Measurements from ENCODE around the gene USP53.
"Not testable (repeated sequence)": the region's sequence is repeated elsewhere in the genome, so short reads cannot be mapped to it uniquely, and the experiment has no call there.

The USP53 gene

DNA sequence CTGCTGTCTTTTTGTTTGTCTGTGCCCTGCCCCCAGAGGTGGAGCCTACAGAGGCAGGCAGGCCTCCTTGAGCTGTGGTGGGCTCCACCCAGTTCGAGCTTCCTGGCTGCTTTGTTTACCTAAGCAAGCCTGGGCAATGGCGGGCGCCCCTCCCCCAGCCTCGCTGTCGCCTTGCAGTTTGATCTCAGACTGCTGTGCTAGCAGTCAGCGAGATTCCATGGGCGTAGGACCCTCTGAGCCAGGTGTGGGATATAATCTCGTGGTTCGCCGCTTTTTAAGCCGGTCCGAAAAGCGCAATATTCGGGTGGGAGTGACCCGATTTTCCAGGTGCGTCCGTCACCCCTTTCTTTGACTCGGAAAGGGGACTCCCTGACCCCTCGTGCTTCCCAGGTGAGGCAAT lies 67.0 kb downstream of the USP53 start:
- DNase-seq, result not testable (repeated sequence)

DNA sequence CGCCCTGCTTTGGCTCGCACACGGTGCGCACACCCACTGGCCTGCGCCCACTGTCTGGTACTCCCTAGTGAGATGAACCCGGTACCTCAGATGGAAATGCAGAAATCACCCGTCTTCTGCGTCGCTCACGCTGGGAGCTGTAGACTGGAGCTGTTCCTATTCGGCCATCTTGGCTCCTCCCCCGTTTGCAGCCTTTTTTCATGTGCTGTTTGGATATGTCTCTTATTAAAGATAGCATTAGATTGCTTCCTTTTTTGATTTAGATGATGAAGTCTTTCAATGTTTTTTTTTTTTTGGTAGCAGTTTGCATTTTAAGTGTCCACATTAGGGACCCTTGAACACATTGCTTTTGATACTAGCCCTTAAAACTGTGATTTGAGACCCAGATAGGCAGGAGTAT lies 67.4 kb downstream of the USP53 start:
- DNase-seq, result not testable (repeated sequence)

DNA sequence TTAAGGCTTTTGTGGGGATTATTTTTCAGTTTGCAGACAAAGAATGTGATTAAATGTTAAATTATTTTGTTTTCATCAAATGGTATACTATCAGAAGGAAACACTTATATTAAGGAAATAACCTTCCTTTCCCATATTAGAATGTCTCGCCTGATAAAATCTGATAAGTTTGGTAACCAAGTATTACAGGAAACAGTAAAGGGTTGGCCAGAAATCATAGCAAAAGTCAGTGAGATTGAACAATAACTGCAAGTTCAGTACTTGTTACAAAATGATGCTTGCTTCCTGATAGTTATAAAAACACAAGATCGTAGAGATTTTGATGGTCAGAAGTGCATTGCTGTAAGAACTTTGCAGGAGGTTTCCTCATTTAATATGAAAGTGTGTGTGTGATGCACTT lies 68.9 kb downstream of the USP53 start:
- no peak for DNase-seq

DNA sequence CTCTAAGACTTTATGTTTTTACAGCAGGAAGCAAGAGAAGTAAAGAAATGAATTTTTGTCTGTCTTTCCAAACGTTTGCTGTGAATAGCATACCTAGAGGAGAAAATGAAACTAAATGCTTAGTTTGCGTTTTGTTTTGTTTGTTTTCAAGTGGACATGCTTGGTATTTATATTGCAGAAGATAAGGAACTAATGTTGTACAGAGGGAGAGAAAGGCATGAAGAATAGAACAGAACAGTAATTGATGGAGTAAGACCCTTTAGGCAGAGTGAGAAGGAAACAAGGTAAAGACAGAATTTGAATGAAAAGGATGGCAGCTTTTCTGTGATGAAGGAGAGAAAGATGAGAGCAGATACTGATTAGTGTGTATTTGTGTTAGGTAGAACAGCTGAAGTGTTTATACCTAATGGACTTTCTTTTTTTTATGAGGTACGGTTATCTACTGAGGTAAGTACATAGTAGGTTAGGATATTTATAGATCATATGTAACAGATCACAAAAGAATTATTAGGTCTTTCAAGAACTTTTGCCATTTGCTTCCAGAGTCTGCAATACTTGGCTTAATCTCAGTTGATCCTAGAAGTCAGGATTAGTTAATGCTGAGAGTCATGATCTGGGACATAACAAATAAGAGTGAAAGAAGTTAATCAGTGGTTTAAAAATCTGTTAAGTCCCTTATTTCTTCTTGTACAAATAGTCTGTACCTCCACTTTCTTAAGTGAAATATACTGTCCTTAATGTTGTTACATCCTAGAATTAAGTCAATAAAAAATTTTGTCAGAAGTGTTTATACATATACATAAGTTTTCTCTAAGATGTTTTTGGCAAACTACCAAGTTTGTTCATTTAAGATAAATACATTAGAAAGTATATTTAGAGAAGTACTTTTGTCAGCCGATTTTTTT lies 72.6 kb downstream of the USP53 start:
- DNase-seq, result no peak

DNA sequence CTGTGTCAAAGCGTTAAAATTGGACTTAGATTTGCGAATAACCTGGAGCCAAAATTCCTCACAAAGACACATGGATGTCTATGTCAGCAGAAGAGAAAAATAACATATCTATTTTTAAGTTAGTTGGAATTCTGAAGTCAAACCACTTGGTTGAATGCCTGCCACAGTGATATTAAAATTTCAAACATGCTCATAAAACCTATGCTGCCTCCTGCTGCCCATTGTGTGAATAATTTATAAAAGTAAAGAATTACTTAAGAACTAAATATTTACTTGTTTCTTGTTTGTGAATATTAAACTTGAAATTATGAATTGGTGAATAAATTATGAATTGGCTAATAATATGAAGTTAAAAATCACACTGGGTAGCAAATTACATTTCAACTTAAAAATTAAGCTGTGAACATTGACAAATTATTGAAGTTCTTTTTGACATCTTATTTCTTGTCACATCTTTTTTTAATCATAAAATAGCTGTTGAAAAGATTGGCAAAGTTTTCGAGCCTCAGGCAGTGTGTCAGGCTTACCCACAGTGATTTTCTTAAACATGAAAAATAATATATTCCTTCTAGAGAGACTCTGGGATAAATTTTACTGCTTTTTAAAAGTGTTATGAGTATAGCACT lies 74.0 kb downstream of the USP53 start:
- no peak for DNase-seq

DNA sequence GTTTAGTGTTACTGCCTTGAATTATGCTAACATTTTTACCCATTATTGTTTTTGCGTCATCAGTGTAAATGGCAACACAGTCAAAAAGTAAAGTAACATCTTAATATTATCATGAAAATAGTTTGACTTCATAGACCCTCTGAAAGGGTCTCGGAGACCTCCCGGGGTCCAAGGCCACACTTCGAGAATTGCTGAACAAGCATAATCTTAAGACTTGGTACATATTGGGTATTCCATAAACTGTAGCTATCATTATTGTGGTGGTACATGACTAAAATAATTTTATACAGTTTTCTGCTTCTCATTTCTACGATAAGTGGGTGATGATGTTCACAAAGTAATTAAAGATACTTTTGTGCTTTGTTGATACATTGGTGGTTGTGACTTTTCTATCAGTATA lies 76.8 kb downstream of the USP53 start:
- no peak for DNase-seq

DNA sequence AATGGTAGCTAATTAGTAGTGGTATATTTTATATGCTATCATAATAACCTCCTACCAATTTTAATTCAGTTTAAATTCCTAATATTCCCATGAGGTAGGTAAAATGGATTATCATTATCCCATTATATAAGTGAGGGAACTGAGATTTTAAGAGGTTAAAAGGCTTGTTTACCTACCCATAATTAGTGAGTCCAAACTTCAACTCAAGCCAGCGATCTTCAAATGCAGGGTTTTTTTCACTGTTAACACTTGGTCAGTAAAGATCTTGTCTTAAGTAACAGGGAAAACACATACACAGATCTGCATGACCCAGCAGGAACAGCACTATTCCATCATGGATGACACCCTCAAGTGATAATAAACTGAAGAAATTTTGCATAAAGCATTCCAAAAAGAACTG lies 78.1 kb downstream of the USP53 start:
- no peak for DNase-seq

DNA sequence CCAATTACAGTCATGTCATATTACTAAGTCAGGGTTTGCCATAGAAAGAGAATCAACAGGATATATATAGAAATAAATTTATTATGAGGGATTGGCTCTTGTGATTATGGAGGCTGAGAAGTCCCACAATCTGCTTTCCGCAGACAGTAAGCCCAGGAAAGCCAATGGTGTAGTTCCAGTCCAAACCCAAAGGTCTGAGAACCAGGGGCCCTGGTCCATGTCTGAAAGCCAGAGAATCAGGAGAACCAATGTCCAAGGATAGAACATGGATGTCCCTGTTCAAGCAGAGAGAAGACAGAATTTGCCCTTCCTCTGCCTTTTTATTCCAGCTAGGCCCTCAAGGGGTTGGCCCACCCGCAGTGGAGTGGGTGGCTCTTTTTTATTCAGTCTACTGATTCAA lies 83.8 kb downstream of the USP53 start:
- no peak for DNase-seq

DNA sequence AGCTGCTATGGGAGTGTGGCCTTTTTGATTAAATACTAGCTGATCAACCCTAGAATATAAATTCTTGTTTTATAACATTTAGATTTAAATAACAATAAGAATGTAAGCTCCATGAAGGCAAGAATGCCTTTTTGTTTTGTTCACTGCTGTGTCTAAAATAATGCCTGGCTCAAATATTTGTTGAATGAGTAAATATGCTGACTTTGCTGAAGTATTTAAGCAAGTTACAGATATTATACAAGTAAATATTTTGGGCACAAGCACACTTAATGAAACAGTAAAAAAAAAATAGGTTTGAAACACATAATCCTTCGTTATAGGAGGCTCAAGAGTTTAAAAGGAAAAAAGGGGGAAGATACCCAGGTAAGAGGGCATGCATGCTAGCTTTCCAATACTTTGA lies 85.3 kb downstream of the USP53 start:
- DNase-seq, result no peak

DNA sequence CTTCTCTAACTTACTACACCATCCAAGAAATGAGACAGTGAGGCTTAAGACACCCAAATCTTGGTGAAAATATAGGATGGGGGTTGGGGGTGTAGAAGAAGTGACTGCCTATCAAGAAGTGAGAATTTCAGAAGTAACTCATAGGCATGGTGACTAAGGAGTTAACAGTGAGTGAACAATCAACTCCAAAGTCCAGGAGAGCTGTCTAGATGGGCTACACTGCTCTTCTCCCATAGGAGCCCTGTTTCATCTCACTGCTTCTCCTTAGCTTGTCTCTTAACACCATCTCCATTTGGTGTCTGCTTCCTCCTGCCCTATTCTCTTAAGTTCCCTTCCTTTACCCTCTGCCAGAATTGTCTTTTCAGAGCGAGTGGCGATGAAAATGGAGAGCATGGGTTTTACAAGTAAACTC lies 86.8 kb downstream of the USP53 start:
- no peak for DNase-seq

DNA sequence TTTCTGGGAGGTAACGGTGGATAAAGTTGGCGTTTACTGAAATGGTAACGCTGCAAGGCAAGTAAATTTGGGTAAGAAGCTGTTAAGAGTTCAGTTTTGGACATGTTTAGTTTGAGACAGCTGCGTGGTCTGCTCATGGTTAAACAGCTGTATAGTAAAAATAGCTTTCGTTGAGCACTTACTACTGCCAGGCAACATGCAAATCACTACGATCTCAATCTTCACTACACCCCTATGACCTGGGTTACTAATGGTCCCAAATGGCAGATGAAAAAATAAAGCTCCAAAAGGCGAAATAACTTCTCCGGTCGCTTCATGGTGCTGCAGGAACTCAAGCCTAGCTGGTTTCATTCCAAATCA lies 87.2 kb downstream of the USP53 start:
- peak; percentile 56 for DNase-seq

DNA sequence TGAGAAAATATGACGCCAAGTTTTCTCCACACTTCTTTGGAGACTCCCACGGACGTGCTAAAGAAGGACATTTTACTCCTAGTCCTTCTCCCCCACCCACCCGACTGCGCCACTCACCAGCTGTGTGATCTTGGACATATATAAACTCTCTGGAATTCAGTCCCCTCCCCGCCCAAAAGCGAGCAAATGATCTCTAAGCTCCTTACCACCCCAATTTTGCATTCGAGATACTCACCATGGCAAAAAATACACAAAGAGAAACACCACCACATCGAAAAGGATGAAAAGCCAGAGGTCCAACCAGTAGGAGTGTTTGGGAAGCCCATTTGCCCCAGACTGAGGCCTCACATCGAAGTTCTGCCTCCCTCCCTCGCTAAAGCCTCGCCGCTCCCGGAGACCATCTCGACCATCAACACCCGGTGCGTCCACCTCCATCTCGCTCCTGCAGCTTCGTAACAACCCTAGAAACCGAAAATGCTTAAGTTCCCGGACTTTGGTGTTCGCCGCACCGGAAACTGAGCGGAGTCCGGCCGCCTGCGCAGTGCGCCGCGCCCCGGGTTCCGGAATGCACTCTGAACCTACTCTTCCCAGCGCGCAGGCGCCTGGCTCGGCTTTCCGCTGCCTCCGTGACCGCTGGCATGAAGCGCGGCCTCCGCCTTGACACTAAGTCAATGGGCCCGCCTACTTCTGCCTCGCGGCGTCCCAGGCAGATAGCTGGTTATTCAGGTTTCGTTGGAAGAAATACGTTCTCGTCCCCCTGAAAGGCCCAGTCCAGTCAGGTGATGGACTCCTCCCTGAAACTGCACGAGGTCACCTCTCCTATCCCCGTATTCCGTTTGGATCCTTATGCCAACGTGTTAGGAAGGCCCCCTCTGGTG lies 87.8 kb downstream of the USP53 start:
- DNase-seq, result peak; percentile 91

DNA sequence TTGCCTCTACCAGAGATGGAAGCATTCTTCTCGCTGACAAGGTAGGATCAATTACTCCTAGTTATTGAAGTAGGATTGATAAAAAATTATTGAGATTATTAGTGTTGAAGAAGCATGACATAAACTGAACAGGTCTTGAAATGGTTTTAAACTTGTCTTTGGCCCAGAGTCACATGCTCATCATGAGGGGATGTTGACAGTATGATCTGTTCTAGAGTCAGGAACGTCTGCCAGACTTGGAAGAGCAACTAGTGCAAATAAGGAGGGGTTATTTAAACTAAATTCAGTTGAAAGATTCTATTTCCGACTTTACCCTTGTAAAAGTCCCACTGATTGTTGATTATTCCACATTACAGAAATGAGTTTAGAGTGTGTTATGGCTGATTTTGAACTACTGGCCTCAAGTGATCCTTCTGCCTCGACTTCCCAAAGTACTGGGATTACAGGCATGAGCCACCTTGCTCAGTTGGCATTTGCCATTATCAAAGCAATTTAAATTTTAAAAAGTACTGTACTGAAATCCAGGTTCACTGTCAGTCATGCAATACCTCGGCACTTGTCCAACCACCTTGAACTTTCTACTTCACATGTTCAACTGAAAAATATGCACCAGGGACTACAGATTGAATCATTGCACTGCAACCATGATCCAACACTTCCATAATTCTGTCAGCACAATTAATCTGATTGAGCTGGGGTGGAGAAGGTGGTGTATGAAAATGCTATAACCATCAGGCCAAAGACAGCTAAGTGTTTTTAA lies 89.7 kb downstream of the USP53 start:
- no peak for DNase-seq

DNA sequence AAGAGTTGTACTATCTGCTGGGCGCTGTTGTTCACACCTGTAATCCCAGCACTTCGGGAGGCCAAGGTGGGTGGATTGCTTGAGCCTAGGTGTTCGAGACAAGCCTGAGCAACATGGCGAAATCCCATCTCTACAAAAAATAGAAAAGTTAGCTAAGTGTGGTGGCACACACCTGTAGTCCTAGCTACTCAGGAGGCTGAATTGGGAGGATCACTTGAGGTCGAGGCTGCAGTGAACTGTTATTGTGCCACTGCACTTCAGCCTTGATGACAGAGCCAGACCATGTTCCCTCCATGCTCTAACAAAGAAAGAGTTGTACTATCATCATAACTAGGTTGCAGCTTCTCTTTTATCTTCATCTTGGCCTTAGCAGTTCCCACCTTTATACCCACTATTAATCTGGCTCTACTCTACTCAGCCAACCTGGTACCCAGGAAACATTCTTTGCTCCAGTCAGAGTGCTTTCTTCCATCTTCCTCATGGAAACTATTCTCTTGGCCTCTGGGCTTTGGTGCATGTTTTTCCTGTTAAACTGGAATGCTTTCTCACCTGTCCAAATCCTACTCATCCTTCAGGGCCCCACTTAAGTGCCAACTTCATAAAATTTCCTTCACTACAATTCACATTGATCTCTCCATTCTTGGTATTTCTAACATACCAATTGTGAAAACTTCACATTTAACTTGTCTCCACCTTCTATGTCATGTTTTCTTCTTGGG lies 91.2 kb downstream of the USP53 start:
- DNase-seq, result no peak

DNA sequence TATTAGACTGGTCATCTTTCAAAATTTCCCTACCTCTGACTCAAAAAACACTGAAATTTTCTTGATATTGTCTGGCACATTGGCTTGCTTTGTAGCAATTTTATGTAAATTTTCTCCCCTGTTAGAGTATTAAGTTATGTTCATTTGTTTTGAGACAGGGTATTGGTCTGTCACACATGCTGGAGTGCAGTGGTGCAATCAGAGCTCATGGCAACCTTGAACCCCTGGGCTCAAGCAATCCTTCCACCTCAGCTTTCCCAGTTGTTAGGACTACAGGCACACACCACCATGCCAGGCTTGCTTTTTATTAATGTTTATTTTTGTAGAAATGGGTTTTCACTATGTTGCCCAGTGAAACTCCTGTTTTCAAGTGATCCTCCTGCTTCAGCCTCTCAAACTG lies 91.9 kb downstream of the USP53 start:
- no peak for DNase-seq

DNA sequence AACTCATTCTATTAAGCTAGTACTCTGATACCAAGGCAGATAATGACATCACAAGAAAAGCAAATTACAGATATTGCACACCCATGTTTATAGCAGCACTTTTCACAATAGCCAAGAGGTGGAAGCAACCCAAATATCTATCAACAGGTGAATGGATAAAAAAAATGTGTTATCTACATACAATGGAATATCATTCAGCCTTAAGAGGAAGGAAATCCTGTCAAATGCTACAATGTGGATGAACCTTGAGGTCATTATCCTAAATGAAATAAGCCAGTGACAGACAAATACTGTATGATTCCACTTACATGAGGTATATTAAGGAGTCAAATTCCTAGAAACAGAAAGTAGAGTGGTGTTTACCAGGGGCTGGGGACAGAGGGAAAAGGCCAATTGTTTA lies 95.1 kb downstream of the USP53 start:
- DNase-seq, result no peak

DNA sequence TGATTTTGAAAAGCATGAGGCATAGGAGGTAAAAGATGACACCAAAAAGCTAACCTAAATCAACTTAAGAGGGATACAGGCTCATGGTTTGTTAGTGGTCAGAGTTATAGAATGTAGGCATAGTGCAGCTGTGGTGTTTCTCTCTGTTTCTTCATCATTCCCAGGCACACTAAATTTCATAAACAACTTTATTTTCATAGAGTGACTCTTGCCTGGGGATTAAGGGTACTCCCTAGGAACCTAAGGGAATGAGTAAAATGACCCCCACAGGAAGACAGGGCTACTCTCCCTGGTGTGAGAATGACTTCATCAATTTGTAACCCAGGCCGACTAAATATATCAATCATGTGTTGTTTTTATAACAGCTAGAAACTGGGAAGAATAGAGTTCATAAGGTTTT lies 98.3 kb downstream of the USP53 start:
- no peak for DNase-seq

DNA sequence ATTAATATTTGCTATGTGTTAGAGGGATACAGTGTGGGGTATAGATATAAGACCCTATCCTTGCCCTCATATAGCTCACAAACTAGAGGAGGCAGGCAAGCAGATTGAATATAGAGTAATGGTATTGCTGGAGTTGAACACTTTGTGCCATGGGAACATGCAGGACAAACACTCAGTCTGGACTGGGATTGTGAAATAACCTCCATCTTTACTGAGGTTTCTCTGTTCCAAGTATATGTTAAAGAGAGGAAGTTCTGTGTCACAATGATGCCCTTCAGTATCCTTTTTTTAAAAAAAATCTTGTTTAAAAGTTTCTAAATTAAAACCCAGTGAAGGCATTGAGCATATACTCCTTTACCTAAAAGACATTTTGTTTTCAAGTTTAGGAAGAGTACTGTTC lies 100.7 kb downstream of the USP53 start:
- DNase-seq, result no peak

DNA sequence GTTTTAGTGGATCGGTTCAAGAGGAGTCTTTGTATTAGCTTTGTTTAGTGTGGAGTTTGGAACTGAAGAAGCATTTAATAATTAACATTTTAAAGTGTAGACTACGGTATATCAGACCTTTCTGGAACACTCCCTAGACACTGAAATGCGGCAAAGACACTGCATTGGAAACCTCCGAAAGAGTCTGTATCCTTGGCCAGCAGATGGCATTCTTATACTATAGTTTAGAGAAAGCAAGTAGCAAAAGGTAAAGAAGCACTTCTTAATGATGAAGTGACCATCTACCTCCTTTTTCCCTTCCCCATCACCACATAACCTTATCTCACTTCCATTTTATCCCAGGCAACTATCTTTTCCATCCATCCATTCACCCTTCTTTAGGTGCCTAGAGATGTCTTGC lies 101.8 kb downstream of the USP53 start:
- no peak for DNase-seq

DNA sequence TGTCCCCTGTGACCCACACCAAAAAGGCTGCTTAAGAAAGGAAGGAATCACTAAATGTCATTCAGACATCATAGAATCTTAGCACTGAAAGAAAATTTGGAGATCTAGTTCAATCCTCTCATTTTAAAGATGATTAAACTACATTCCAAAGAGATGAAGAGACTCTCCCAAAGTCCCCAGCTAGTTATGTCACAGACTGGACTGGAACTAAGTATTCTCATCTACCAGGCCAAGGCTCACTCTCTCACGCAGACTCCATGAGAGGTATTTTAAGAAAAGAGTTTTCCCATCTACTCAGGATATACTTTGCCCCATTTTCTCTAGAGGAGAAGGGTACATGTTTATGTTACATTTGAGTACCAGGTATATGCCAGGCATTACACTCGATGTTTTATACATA lies 102.5 kb downstream of the USP53 start:
- no peak for DNase-seq

DNA sequence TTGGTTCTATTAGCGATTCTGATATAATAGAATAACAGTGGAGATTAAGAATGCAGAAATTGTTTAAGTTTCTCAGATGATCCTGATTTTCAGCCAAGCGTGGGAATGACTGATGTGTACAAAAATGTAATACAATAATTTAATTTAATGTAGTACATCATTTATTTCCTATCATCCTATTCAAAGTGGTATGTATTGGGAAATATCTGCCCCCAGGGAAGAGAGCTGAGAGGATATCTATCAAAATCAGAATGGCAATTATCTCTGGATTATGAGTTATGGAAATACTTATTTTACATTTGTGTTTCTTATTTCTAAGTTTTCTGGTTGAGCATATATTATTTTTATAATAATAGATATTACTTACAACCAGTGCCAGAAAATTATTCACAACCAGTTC lies 105.5 kb downstream of the USP53 start:
- no peak for DNase-seq

All from right forelimb (tissue), 1 donor.